ENCODE data around the gene VPS13D.

DNA sequence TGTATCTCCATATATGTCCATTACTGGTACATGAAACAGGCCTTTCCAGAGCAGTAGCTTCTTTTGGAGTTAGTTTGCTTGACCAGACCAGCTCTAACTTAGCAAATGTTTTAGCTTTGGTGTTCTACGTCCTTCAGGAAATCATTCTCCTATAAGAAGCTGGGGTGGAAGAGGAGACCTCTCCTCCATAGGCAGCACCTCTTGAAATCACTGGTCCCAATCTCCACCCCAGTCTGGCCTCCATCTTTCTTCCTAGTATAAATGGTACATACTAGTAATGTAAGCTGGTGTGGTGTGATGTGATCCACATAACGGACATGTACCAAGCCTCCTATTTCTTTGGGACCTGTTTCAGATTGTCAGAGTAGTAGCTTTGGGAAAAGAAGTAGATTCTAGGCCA lies 216.8 kb downstream of the VPS13D start:
- TF ChIP-seq, protein P1, sequence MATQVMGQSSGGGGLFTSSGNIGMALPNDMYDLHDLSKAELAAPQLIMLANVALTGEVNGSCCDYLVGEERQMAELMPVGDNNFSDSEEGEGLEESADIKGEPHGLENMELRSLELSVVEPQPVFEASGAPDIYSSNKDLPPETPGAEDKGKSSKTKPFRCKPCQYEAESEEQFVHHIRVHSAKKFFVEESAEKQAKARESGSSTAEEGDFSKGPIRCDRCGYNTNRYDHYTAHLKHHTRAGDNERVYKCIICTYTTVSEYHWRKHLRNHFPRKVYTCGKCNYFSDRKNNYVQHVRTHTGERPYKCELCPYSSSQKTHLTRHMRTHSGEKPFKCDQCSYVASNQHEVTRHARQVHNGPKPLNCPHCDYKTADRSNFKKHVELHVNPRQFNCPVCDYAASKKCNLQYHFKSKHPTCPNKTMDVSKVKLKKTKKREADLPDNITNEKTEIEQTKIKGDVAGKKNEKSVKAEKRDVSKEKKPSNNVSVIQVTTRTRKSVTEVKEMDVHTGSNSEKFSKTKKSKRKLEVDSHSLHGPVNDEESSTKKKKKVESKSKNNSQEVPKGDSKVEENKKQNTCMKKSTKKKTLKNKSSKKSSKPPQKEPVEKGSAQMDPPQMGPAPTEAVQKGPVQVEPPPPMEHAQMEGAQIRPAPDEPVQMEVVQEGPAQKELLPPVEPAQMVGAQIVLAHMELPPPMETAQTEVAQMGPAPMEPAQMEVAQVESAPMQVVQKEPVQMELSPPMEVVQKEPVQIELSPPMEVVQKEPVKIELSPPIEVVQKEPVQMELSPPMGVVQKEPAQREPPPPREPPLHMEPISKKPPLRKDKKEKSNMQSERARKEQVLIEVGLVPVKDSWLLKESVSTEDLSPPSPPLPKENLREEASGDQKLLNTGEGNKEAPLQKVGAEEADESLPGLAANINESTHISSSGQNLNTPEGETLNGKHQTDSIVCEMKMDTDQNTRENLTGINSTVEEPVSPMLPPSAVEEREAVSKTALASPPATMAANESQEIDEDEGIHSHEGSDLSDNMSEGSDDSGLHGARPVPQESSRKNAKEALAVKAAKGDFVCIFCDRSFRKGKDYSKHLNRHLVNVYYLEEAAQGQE (IDR thresholded peaks at IDR 0.05; ENCODE audit: insufficient read depth in 1 of 2, low read depth in 2 of 2, low read length in 1 of 2), result no peak
- TF ChIP-seq, protein P2, sequence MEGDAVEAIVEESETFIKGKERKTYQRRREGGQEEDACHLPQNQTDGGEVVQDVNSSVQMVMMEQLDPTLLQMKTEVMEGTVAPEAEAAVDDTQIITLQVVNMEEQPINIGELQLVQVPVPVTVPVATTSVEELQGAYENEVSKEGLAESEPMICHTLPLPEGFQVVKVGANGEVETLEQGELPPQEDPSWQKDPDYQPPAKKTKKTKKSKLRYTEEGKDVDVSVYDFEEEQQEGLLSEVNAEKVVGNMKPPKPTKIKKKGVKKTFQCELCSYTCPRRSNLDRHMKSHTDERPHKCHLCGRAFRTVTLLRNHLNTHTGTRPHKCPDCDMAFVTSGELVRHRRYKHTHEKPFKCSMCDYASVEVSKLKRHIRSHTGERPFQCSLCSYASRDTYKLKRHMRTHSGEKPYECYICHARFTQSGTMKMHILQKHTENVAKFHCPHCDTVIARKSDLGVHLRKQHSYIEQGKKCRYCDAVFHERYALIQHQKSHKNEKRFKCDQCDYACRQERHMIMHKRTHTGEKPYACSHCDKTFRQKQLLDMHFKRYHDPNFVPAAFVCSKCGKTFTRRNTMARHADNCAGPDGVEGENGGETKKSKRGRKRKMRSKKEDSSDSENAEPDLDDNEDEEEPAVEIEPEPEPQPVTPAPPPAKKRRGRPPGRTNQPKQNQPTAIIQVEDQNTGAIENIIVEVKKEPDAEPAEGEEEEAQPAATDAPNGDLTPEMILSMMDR (IDR thresholded peaks at IDR 0.05), result no peak
- no peak for TF ChIP-seq POLR2AphosphoS5 (IDR thresholded peaks at IDR 0.05; ENCODE audit: low read depth, low read length)

All from Panc1 (cell line).